GM21390 (cell line): ENCODE data around the gene PLXNA1.

Experiments
- ATAC-seq: cut with Tn5 transposase; IDR thresholded peaks from one replicate; pipeline ENCODE4 v1.9.1; 2021; ENCODE audit not compliant: unreplicated experiment

PLXNA1 gene

GRCh38 chr3:126952983-126953660 is 29.8 kb upstream of the PLXNA1 start:
- ATAC-seq, result no peak

DNA sequence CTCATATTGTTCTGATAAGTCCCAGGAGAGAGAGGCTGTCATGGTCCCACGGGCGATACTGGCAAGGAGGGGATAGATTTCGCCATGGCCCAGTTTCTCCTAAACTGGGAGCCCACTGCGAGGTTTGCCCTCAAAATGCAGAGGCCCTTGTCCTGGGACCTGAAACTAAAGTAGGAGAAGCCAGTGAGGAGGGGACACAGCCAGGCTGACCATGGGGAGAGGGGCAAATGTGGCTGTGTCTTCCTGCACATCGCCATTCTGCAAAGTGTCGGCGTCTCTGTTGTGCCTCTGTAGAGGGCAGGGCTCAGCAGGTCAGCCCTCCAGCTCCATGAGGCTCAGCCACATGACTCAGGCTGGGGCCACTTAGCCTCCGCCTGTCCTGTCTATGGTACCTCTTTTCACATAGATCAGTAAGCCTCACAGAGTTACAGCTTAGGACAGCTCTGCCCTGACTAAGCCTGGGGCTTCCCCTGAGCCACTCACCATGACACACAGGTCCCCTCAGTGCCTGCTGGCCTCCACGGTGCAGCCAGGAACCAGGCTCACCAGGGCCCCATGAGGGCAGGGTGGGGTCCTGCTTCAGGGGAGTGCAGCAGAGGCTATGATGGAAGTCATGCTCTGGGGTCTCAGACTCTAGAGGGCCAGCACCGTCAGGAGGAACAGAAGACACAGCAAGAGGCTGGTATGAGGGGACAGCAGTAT is 28.6 kb upstream of the PLXNA1 start:
- peak; percentile 59 for ATAC-seq

- ATAC-seq, result peak; percentile 78
Measured at GRCh38 chr3:126955004-126955790, 27.7 kb upstream of the PLXNA1 start.

DNA sequence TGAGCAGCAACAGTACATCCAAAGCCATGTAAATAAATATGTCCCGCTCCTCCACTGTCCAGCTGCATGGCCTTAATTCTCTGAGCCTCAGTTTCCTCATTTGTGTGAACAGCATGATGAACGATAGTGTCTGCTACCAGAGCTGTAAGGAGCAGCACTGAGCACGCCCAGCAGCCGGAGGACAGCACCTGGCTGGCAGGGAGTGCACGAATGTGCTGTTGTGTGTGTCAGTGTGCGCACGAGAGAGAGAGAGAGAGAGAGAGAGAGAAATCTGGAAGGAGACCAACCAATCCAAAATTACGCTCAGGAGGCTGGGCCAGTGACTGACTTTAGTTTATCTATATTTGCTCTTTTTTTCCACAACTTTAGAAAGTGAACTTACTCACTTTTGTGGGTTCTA is 26.6 kb upstream of the PLXNA1 start:
- no peak for ATAC-seq

DNA sequence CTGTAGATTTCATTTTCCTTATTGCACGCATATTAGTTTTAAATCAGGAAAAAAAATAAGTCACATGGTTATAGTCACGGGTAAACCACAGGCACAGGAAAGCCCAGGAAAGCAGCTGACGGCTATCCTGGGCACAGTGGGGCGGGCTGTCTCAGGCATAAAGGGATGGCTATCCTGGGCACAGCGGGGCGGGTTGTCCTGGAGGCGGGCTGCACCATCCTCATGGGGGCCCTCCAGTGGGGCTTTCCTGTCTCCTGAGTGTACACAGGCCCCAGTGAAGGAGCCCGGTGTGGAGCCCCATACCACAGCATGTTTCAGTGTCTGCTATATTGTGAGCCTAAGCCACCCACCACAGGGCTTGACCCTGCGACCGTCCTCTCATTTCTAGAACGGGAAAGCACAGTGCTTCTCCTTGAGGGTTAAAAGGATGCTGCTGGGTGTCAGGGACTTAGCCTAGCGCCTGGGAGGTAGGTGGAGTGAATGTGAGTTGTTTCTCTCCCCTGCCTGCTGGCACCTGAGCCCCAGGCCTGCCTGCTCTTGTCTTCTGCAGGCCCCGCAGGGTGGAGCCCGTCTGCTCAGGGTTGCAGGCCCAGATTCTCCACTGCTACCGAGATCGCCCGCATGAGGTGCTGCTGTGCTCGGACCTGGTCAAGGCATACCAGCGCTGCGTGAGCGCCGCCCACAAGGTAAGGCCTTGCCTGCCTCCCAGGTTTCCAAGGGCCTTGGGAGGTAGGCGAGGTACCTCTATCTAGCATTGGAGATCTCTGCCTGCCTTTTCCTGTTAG is 25.9 kb upstream of the PLXNA1 start:
- no peak for ATAC-seq

DNA sequence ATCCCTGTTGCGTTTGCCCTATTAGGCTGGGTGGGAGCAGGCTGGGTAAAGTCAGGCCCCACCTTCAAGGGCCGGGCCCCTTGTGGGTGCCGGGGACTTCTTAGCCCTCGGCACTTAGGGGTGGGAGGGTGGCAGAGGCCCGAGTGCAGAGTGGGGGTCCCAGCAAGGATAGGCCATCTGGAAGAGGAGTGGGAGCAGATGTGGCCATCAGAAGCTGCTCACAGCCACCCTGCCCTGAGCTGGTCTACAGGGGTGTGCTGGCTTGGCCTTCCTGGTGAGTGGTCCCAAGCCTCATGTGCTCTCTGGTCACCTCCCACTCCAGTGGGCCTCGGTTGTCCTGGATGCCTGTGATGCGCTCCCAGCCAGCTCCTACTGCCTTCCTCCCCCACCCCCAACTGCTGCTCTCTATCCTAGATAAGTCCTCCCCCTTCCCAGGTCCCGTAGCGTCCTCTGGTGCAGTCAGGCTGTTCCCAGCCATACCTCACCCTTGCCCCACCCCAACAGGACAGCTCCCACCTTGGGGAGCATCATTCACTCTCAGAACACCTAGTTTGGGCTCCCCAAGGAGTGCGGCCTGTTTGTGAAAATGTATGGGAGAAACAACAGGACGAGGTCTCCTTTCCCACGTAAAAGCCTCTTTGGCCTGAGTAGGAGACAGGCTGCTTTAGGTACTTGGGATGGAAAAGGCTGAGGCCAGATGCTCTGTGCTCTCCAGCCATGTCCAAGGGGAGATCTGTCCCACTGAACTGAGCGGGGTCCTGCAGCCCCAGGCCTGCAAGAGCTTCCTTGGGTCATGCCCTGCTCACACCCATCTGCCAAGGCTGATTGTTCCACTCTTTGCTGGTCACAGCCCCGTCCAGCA is 24.9 kb upstream of the PLXNA1 start:
- no peak for ATAC-seq

GRCh38 chr3:126958638-126959085 is 24.3 kb upstream of the PLXNA1 start:
- ATAC-seq, result no peak

DNA sequence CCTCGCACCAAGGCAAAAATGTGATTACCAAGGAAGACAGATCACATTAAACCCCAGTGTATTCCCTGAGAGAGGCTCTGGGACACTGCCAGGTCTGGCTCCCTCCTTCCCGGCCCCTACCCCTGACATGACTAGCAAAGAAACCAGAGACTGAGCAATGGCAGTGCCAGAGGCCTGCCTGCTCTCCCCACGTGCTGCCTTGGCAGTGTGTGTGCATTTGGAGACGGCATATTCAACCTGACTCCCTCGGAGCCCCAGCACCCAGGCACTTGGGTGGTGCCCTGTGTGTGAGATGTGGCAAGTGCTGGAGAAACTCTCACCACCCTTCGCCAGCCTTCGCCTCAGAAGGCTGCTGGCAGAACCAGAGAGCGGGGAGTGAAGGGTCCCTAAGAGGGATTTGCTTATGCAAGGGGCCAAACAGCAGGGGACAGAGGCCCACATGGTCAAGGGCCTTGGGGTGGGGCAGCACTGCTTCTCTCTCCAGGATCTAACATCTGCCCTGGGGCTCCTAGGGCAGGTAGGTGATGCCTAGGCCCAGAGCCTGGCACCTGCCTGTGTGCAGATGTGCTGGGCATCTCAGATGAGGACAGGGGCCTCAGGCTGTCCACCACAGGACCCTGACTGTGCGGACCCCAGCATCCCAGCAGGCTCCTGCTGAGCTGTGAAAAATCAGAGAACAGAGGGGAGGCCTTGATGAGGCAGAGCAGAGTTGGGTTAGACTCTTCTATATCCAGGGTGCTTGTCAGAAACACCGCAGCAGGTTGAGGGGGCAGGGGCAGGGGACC is 23.6 kb upstream of the PLXNA1 start:
- no peak for ATAC-seq

GRCh38 chr3:126959921-126960603 is 22.9 kb upstream of the PLXNA1 start:
- no peak for ATAC-seq

DNA sequence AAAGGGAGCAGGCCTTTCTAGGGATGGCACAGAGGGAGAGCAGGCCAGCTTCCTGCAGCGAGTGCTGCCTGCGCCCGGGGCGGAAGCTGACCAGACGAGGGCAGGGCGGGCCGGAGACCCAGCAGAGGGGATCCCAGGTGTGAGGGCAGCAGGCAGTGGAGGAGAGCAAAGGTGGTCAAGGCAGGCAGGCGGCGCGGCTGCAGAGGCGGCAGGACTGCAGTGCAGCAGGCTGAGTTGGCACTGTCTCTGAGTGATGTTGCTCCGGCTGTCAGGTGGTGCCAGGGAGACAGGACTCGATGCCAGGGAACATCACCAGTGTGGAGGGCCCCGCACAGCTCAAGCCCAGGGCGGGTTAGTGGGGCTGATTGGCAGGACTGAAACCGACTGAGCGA is 22.3 kb upstream of the PLXNA1 start:
- no peak for ATAC-seq

- peak; percentile 63 for ATAC-seq
Measured at GRCh38 chr3:126961191-126961790, 21.6 kb upstream of the PLXNA1 start.

DNA sequence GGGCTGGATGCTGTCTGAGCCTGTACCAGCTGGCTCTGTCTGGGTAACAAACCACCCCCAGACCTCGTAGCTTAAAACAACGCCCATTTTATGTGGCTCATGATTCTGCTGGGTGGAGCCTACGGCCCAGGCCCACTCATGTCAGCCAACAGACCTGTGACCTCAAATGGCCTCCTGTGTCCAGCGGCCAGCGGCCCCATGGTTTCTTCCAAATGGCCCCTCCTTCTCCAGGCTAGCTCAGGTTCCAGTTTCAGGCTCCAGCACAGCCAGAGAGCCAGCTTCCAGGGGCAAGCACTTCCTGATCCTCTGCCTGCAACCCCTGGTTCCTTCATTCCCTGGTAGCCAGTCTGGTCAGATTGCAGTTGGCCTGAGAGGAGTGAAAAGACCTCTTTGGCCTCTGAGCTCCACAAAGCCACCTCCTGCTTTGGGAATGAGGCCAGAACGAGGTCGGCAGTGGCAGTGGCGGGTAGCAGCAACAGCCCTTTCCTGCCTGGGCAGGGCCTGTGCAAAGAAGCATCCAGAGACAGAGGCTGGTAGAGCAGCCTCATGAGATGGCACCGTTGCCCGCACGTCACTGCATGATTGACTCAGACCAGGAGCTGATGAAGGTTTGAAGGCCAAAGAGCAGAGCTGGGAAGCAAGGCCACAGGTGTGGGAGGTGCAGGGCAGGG is 21.0 kb upstream of the PLXNA1 start:
- no peak for ATAC-seq

- ATAC-seq, result no peak
Measured at GRCh38 chr3:126962756-126963155, 20.2 kb upstream of the PLXNA1 start.

DNA sequence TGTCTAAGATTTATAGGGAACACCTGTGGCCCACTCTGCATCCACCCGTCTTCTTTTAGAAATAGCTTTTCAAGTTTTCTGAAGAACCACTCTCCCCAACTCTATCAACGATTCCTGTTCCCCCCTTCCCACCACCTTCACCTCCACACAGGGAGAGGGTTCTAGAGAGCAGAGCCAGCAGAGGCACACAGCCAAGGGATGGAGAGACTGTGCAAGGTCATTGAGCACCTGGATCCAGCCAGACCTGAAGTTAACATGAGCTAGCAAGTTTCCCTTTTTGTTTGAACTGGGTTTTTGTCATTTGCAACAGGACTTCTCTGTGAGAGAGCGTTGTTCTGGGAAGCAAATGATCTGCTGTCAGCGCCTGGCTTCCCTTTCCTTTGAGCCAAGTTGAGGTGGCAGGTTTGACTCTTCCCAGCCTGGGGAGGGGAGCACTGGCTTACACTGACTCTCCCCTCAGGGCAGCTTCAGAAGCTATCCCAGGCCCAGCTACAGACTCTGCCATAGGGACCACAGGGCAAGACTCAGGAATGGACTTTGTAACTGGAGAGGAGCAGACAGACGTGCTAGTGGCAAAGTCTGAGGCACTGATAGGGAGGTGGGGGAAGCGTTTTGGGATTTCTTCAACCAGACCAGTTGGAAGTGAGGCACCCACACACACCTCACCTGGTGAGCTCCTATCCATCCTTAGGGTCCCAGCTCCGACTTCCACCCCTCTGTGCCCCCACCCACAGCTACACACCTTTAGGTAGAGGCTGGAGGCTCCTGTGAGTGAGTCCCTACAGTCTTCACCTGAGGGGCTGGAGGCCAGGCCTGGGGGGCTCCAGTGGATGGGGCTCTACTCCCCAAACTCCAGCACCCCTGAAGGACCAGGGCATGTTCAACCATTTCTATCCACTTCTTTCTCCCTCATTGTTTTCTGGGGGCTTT is 19.4 kb upstream of the PLXNA1 start:
- ATAC-seq, result no peak

- ATAC-seq, result no peak
Measured at GRCh38 chr3:126964261-126964660, 18.7 kb upstream of the PLXNA1 start.

DNA sequence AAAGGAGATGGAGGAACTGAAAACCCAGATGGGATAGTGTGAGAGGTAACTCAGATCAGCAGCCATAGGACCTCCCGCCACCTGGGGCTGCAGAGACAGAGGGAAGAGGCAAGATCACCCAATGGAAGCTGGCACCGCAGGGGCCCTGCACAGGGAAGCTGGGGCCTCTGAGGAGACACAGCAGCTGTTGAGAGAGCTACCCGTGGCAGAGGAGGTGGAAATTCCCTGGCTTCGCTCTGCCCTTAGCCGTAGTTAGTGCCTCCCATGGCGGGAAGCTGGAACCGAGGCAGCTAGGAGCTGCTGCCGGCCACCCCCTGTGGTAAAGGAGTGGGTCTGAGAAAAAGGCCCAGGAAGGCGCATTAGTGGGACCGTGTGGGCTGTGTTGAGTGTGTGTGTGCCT is 18.0 kb upstream of the PLXNA1 start:
- no peak for ATAC-seq
